HepG2 (cell line): ENCODE data around the gene PHF10. TPM values are rescaled to one million over a fixed set of nuclear protein-coding genes. Genes with fewer than 3 reads are reported as not detected.

Experiments used
- ATF1 ChIP-seq: IDR thresholded peaks from 2 replicates; pipeline ENCODE4 v1.6.1; 2016; ENCODE audit warnings: mild to moderate bottlenecking, control low read depth
- FOXP1 ChIP-seq, 2 experiments: fragments of 450-650 bp in 1 of 2; IDR thresholded peaks; 2 replicates each; pipeline ENCODE4 v1.6.1; 2017 to 2018; ENCODE audit warnings: antibody characterized with exemption in 1 of 2
- HNRNPUL1 ChIP-seq: fragments of 200-400 bp; formaldehyde crosslinking; IDR thresholded peaks from 2 replicates; pipeline ENCODE4 v1.6.1; 2017; ENCODE audit warnings: low read depth, mild to moderate bottlenecking, low read length, moderate library complexity
- IKZF1 ChIP-seq: fragments of 450-650 bp; IDR thresholded peaks from 2 replicates; pipeline ENCODE4 v1.7.1; 2016
- MTF1 ChIP-seq: sonication (generic); formaldehyde crosslinking; IDR thresholded peaks from 2 replicates; pipeline ENCODE4 v1.5.0; 2020; ENCODE audit warnings: missing genetic modification reagents
- MTF2 ChIP-seq: sonication (generic); formaldehyde crosslinking; IDR thresholded peaks from 2 replicates; pipeline ENCODE4 v1.5.0; 2020; ENCODE audit warnings: missing genetic modification reagents, borderline replicate concordance
- POGZ ChIP-seq: sonication (generic); formaldehyde crosslinking; IDR thresholded peaks from 2 replicates; pipeline ENCODE4 v1.4.0; 2020; ENCODE audit warnings: mild to moderate bottlenecking, missing genetic modification reagents
- RNF2 ChIP-seq: fragments of 450-650 bp; conservative IDR thresholded peaks from 2 replicates; pipeline ENCODE4 v1.6.1; 2016; ENCODE audit warnings: low read depth
- ZBTB20 ChIP-seq: sonication (generic); formaldehyde crosslinking; IDR thresholded peaks from 2 replicates; pipeline ENCODE4 v1.8.1; 2023; ENCODE audit warnings: missing genetic modification reagents, low read depth, mild to moderate bottlenecking, borderline replicate concordance
- ZBTB43 ChIP-seq: sonication (generic); formaldehyde crosslinking; conservative IDR thresholded peaks from 2 replicates; pipeline ENCODE4 v1.4.0; 2020; ENCODE audit warnings: missing genetic modification reagents
- ZFP90 ChIP-seq: sonication (generic); formaldehyde crosslinking; IDR thresholded peaks from 2 replicates; pipeline ENCODE4 v1.8.0; 2022; ENCODE audit warnings: missing genetic modification reagents, mild to moderate bottlenecking, inconsistent platforms, borderline replicate concordance
- ZNF275 ChIP-seq: sonication (generic); formaldehyde crosslinking; IDR thresholded peaks from 2 replicates; pipeline ENCODE4 v1.8.0; 2022; ENCODE audit warnings: missing genetic modification reagents, mild to moderate bottlenecking, inconsistent platforms, borderline replicate concordance
- polyA plus RNA-seq, 8 experiments: library from polyadenylated mRNA; depleted of rRNA in 3 of 8; stranded (reverse) in 7 of 8; unstranded in 1 of 8; fragments of >200 nt; fragmentation: Illumina TruSeq in 4 of 8; extraction: Trizol in 4 of 8; gene quantifications; 2 replicates each; pipeline versions ENCODE4 v1.2.1 to v1.2.3, GENCODE V29; 2011 to 2016; ENCODE audit warnings: low read depth in 4 of 8, missing spikeins in 1 of 8, mixed read lengths in 1 of 8; ENCODE audit not compliant: insufficient read depth in 1 of 8
- total RNA-seq, 5 experiments: library from RNA; depleted of rRNA; stranded (reverse); fragments of >200 nt; fragmentation: Illumina TruSeq; extraction: Trizol; gene quantifications; 2 replicates each; pipeline ENCODE4 v1.2.3, GENCODE V29; 2016; ENCODE audit warnings: low read depth in 1 of 5
- TF ChIP-seq, protein P1 (sequence below): sonication (generic); formaldehyde crosslinking; IDR thresholded peaks from 2 replicates; pipeline ENCODE4 v1.5.0; 2020; ENCODE audit warnings: mild to moderate bottlenecking, low read depth, missing genetic modification reagents, borderline replicate concordance
- TF ChIP-seq, protein P2 (sequence below): IDR thresholded peaks from 2 replicates; pipeline ENCODE4 v1.4.0; 2020; ENCODE audit warnings: mild to moderate bottlenecking, missing genetic modification reagents
- TF ChIP-seq, protein P3 (sequence below): sonication (generic); formaldehyde crosslinking; IDR thresholded peaks from 2 replicates; pipeline ENCODE4 v1.4.0; 2020; ENCODE audit warnings: missing genetic modification reagents, borderline replicate concordance
- TF ChIP-seq, protein P4 (sequence below): sonication (generic); formaldehyde crosslinking; IDR thresholded peaks from 2 replicates; pipeline ENCODE4 v1.4.0; 2020; ENCODE audit warnings: missing genetic modification reagents

PHF10 gene
- total and polyA plus RNA-seq, 2 of the 13 experiments (the other 11 are each of a cell fraction or from before 2014, with no cell fraction given), result 42.1 to 84.1 TPM

- TF ChIP-seq HNRNPUL1 (no peak), ATF1 (CRISPR knock-in tag) (peak; percentile 82), POGZ (peak; percentile 50), FOXP1 (IDR thresholded peaks at IDR 0.05) (0 out of 2 replicates have a peak, but pooled peaks have one; percentile 27), FOXP1 (CRISPR knock-in tag; IDR thresholded peaks at IDR 0.05) (peak; percentile 94), ZNF275 (0 out of 2 replicates have a peak, but pooled peaks have one; percentile 5), ZFP90 (CRISPR knock-in tag) (0 out of 2 replicates have a peak, but pooled peaks have one; percentile 47), MTF1 (CRISPR knock-in tag) (no peak), MTF2 (0 out of 2 replicates have a peak, but pooled peaks have one; percentile 13), RNF2 (no peak), ZBTB20 (CRISPR knock-in tag) (peak; percentile 95; the same call in 1 of the 2 replicates), IKZF1 (no peak), ZBTB43 (CRISPR knock-in tag) (peak; percentile 75)
- TF ChIP-seq, protein P1, sequence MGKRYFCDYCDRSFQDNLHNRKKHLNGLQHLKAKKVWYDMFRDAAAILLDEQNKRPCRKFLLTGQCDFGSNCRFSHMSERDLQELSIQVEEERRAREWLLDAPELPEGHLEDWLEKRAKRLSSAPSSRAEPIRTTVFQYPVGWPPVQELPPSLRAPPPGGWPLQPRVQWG (CRISPR knock-in tag), result peak; percentile 86; the same call in 1 of the 2 replicates
- TF ChIP-seq, protein P2, sequence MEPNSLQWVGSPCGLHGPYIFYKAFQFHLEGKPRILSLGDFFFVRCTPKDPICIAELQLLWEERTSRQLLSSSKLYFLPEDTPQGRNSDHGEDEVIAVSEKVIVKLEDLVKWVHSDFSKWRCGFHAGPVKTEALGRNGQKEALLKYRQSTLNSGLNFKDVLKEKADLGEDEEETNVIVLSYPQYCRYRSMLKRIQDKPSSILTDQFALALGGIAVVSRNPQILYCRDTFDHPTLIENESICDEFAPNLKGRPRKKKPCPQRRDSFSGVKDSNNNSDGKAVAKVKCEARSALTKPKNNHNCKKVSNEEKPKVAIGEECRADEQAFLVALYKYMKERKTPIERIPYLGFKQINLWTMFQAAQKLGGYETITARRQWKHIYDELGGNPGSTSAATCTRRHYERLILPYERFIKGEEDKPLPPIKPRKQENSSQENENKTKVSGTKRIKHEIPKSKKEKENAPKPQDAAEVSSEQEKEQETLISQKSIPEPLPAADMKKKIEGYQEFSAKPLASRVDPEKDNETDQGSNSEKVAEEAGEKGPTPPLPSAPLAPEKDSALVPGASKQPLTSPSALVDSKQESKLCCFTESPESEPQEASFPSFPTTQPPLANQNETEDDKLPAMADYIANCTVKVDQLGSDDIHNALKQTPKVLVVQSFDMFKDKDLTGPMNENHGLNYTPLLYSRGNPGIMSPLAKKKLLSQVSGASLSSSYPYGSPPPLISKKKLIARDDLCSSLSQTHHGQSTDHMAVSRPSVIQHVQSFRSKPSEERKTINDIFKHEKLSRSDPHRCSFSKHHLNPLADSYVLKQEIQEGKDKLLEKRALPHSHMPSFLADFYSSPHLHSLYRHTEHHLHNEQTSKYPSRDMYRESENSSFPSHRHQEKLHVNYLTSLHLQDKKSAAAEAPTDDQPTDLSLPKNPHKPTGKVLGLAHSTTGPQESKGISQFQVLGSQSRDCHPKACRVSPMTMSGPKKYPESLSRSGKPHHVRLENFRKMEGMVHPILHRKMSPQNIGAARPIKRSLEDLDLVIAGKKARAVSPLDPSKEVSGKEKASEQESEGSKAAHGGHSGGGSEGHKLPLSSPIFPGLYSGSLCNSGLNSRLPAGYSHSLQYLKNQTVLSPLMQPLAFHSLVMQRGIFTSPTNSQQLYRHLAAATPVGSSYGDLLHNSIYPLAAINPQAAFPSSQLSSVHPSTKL (CRISPR knock-in tag), result peak; percentile 94
- TF ChIP-seq, protein P3, sequence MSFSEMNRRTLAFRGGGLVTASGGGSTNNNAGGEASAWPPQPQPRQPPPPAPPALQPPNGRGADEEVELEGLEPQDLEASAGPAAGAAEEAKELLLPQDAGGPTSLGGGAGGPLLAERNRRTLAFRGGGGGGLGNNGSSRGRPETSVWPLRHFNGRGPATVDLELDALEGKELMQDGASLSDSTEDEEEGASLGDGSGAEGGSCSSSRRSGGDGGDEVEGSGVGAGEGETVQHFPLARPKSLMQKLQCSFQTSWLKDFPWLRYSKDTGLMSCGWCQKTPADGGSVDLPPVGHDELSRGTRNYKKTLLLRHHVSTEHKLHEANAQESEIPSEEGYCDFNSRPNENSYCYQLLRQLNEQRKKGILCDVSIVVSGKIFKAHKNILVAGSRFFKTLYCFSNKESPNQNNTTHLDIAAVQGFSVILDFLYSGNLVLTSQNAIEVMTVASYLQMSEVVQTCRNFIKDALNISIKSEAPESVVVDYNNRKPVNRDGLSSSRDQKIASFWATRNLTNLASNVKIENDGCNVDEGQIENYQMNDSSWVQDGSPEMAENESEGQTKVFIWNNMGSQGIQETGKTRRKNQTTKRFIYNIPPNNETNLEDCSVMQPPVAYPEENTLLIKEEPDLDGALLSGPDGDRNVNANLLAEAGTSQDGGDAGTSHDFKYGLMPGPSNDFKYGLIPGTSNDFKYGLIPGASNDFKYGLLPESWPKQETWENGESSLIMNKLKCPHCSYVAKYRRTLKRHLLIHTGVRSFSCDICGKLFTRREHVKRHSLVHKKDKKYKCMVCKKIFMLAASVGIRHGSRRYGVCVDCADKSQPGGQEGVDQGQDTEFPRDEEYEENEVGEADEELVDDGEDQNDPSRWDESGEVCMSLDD, result no peak
- TF ChIP-seq, protein P4, sequence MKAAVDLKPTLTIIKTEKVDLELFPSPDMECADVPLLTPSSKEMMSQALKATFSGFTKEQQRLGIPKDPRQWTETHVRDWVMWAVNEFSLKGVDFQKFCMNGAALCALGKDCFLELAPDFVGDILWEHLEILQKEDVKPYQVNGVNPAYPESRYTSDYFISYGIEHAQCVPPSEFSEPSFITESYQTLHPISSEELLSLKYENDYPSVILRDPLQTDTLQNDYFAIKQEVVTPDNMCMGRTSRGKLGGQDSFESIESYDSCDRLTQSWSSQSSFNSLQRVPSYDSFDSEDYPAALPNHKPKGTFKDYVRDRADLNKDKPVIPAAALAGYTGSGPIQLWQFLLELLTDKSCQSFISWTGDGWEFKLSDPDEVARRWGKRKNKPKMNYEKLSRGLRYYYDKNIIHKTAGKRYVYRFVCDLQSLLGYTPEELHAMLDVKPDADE (CRISPR knock-in tag), result no peak; the same call in 1 of the 2 replicates
Measured at GRCh38 chr6:169725125-169726048, 1.1 kb upstream of the PHF10 start (continued).
